IPS-15b (cell line): ENCODE measurements around the gene NTN3.
A peak's percentile ranks its signal among the peaks of the same experiment; 100 is the strongest.

Experiments
- H3K27me3 ChIP-seq: one replicate; pipeline ENCODE4 v1.6.1; 2013; ENCODE audit warnings: low read length; ENCODE audit not compliant: control insufficient read depth, insufficient read depth
- H3K36me3 ChIP-seq: one replicate; pipeline ENCODE4 v1.6.1; 2013; ENCODE audit warnings: low read length; ENCODE audit not compliant: control insufficient read depth, insufficient read depth
- H3K4me1 ChIP-seq: one replicate; pipeline ENCODE4 v1.6.1; 2013; ENCODE audit warnings: mild to moderate bottlenecking, low read length; ENCODE audit not compliant: control insufficient read depth, insufficient read depth
- H3K4me3 ChIP-seq: one replicate; pipeline ENCODE4 v1.5.1; 2013; ENCODE audit warnings: low read depth, low read length
- H3K9ac ChIP-seq: one replicate; pipeline ENCODE4 v1.6.1; 2013; ENCODE audit warnings: low read depth, mild to moderate bottlenecking, low read length
- H3K9me3 ChIP-seq: one replicate; pipeline ENCODE4 v1.6.1; 2013; ENCODE audit warnings: mild to moderate bottlenecking, low read length; ENCODE audit not compliant: control insufficient read depth, insufficient read depth

NTN3 gene

DNA sequence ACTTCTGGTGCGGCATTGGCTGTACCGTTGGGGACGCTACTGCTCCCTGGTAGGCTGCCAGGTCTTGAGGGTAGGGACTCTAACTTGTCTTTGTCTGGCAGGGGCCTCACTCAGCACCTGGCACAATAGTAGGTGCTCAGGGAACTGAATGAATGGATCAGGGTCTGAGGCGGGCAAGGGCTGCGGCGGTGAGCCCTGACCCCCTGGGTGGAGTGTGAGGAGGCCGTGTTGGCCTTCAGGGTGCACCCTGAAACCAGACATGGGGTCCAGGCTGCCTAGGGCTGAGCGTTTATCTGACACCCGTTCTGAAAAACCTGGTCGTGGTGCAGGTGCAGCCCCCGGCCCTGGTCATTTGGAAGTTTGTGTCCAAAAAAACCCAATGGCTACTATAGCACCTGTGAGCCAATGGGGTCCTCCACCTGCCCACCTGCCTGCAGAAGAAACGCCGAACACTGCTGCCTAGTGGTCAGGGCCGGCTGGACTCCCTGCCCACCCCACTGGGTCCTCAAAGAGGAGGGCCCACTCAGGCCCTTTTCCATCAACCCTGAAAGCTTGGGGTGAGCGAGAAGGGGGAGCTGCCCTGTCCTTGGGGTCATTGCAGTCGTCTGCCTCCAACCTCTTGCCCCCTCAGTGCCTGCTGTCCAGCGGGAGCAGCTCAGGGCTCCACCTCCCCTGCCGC, 37.8 kb downstream of the NTN3 start:
- H3K27me3 ChIP-seq, result no peaks in the 10 kb centered on the region
- H3K9ac ChIP-seq, result no peak overlapping the region
- peaks cover 6% of the 10 kb centered on the region for H3K4me1 ChIP-seq
- no peaks in the 10 kb centered on the region for H3K36me3 ChIP-seq
- H3K9me3 ChIP-seq, result no peaks in the 10 kb centered on the region
- no peak overlapping the region for H3K4me3 ChIP-seq

DNA sequence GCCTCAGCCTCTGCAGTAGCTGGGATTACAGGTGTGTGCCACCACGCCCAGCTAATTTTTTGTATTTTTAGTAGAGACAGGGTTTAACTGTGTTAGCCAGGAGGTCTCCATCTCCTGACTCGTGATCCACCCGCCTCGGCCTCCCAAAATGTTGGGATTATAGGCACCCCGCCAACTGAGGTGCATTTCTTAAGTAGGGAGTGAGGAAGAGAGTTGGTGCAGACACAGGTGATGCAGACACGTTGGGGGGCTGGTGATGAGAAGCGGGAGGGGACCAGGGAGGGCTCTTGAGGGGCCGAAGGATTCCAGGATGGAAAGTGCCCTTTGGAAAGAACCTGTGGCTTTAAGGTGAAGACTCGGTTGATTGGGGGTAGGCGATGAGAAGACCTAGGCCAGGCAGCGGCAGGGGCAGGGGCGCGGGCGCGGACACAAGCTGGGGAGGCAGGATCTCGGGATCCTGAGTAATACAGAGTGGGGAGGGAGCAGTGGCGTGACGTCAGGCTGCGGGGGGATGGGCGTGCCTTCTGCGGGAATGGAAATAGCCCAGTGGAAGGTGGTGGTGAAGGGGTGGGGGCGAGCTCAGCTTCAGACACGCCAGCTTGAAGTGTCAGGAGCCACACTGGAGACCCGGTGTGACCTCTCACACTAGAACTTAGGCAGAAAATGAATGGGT, 40.2 kb downstream of the NTN3 start:
- Histone ChIP-seq H3K27me3 (no peaks in the 10 kb centered on the region), H3K36me3 (no peaks in the 10 kb centered on the region), H3K9me3 (no peaks in the 10 kb centered on the region), H3K9ac (no peak overlapping the region), H3K4me3 (no peak overlapping the region), H3K4me1 (peaks cover 7% of the 10 kb centered on the region)

DNA sequence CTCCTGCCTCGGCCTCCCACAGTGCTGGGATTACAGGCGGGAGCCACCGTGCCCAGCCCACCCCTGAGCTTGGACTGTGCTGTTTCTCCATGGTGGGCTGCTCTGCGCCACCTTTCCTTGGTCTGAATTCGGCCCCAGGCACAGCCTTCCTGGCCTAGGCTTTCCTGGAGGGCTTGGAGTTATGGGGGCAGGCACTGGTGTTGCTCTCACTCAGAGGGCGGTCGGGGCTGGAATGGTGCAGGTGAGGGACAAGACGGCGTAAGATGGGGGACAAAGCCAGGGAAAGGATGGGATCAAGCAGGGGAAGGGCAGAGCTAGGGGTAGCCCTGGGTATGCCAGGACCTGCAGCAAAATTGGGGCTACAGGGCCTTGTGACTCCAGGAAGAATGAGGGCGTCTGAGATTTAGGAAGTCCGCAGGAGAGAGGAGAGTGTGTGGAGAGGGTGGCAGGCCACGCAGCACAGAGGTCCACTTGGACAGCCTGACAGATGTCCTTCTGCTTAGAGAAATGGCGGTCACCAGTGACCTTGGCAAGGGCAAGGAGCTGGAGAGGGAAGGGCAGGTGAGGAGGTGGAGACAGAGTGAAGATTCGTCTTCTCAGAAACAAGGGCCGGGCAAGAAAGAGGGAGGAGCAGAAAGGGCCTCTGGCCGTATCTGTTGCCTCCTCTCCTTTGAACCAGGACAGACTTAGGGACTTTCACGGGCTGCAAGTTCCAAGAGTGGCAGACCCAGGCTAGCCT, 41.1 kb downstream of the NTN3 start:
- H3K4me1 ChIP-seq, result peaks cover 8% of the 10 kb centered on the region
- H3K36me3 ChIP-seq, result no peaks in the 10 kb centered on the region
- no peak overlapping the region for H3K4me3 ChIP-seq
- no peaks in the 10 kb centered on the region for H3K9me3 ChIP-seq
- no peak overlapping the region for H3K9ac ChIP-seq
- no peaks in the 10 kb centered on the region for H3K27me3 ChIP-seq

DNA sequence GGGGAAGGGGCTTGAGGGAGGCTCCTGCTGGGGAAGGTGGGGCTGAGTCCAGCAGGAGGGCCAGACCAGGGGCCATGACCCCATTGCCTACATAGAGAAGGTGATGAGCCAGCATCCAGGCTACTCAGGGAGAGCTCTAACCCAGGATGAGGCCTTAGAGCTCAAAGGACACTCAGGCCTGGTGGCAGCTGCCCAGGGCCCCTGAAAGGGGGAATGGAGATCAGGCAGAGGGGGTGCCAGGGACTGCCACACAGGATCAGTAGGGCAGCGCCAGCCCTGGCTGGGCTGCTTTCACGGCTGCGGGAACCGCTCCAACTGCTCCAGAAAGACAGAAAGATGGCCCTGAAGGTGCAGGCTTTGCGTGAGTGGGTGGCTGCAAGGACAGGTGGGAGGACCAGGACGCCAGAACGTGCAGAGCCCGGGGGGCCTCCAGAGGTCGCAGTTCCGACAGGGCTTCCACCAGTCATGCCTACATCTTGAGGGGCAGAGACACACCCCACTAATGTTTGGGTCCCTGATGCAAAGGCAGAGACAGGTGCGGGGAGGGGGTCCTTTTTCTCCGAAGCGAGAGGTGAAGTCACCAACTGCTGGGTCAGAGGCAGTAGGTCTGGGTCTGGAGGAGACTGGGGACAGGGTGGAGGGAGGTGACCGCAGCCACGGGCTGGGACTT, 41.8 kb downstream of the NTN3 start:
- no peaks in the 10 kb centered on the region for H3K9me3 ChIP-seq
- peak overlapping the region; percentile 81 for H3K9ac ChIP-seq
- peaks cover 8% of the 10 kb centered on the region for H3K4me1 ChIP-seq
- no peaks in the 10 kb centered on the region for H3K36me3 ChIP-seq
- no peaks in the 10 kb centered on the region for H3K27me3 ChIP-seq
- H3K4me3 ChIP-seq, result peak overlapping the region; percentile 71

DNA sequence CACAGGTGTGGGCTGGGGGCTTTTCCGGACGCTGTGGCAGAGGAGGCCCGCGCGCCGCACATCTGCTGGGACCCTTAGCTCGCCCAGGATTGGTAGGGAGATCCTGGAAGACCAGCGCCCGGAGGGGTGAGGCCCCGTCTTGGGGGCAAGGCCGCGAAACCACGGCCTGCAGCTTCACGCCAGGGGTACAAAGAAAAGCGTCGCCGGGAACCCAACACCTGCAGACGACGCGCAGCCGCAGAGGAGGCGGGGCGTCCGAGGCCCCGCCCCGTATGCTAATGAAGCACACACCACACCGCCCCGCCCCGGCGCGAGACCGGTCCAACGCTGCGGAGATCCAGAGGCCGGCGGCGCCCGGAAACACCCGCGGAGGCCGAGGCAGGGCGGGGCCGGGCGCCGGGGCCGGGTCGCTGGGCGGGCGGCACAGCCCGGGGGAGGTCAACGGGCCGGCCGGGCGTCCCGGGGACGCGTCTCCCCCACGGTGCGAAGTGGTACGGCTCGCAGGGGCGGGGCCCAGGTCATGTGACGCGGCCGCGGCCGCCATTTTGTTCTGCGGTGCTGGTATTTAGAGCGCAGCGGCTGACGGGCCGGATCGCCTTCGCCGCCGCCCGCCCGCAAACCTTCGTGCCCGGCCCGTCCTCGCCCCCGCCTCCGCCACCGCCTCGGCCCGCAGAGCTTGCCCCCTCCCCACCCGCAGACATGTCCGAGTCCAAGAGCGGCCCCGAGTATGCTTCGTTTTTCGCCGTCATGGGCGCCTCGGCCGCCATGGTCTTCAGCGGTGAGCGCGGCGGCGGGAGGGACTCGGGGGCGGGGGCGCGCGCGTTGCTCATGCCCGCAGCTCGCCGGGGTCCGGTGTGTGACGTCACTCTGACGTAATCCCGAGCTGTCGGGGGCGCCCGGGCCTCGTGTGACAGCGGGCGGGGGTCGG, 42.6 kb downstream of the NTN3 start, which contains the start of gene ATP6V0C:
Gene ATP6V0C, plus strand, starts transcription at position 548 of the 928 bp plus-strand sequence. Its CDS starts 152 bp downstream, at position 700.
- no peaks in the 10 kb centered on the region for H3K9me3 ChIP-seq
- H3K4me1 ChIP-seq, result peaks cover 8% of the 10 kb centered on the region

DNA sequence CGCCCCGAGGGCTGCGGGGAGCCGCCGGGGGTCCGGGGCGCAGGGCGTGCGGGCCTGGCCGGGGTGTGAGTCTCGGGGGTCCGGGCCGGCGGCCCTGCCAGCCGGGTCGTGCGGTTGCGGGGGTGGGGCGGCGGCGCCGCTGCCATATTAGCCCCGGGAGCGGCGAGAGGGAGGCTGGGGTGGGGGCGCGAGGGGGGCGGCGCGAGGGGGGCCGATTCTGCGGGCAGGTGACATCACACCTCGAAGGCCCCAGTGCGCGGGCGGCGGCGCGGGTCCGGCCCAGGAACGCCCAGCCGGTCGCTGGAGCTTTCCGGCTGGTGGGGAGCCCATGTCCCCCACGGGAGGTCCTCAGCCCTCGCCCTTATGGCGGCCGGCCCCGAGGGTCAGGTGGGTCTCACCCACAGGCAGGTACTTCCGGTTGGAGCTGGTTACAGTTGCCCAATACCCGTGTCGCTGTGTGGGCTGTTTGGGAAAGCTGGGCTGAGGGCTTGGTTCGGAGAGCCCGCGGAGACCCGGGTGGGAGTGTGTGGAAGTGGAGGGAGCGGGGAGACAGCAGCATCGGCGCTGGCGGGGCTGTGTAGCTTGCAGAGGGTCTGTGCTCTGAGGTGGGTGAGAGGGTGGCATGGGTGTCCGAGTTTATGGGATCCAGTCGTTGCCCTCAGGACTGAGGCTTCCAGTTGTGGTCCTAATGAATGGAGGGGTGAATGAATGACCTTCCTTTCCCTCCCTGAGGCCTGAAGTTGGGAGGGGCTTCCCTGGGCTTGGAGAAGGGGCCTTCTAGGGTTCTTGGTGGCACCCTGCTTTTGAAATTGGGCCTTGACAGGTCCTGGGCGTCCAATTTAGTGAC, 43.5 kb downstream of the NTN3 start:
- Histone ChIP-seq H3K36me3 (no peaks in the 10 kb centered on the region), H3K4me1 (peaks cover 8% of the 10 kb centered on the region), H3K27me3 (no peaks in the 10 kb centered on the region), H3K4me3 (peak overlapping the region; percentile 84), H3K9ac (peak overlapping the region; percentile 87), H3K9me3 (no peaks in the 10 kb centered on the region)

More for the DNA sequence above, 42.6 kb downstream of the NTN3 start, which contains the start of gene ATP6V0C:
- Histone ChIP-seq H3K27me3 (no peaks in the 10 kb centered on the region), H3K36me3 (no peaks in the 10 kb centered on the region), H3K9ac (peak within 1 kb of the TSS; percentile 87), H3K4me3 (peak within 1 kb of the TSS; percentile 84)

DNA sequence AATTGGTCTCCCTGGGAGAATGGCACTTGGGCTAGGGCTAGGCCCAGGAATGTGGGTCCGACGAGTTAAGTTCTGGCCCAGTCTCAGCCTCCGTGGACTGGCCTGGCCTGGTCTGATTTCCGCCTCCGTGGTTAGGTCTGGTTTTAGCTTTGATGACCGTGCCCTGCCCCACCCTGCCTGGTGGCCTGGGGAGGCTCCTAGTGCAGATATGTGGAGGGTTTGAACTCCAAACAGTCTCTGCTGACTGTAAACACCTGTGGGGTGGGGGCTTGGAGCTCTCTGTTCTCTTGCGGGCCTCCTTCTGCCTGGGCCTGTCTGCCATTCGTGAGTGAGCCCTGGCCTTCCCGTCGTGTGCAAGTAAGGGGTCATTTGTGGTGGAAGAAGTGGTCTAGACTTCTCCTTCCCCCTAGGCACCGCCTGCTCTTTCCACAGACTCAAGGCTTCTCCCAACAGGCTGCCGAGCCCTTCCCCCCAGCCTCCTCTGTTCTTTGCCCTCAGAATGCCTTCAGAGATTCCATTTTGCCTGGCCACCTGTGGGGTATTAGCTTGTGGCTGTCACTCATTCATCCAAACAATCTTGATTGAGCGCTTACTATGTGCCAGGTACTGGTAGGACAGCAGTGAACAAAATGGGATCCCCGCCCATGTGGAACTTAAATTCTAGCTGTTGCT, 44.2 kb downstream of the NTN3 start:
- Histone ChIP-seq H3K4me1 (peaks cover 8% of the 10 kb centered on the region), H3K9me3 (no peaks in the 10 kb centered on the region), H3K4me3 (peak overlapping the region; percentile 84), H3K36me3 (no peaks in the 10 kb centered on the region), H3K9ac (peak overlapping the region; percentile 87), H3K27me3 (no peaks in the 10 kb centered on the region)

DNA sequence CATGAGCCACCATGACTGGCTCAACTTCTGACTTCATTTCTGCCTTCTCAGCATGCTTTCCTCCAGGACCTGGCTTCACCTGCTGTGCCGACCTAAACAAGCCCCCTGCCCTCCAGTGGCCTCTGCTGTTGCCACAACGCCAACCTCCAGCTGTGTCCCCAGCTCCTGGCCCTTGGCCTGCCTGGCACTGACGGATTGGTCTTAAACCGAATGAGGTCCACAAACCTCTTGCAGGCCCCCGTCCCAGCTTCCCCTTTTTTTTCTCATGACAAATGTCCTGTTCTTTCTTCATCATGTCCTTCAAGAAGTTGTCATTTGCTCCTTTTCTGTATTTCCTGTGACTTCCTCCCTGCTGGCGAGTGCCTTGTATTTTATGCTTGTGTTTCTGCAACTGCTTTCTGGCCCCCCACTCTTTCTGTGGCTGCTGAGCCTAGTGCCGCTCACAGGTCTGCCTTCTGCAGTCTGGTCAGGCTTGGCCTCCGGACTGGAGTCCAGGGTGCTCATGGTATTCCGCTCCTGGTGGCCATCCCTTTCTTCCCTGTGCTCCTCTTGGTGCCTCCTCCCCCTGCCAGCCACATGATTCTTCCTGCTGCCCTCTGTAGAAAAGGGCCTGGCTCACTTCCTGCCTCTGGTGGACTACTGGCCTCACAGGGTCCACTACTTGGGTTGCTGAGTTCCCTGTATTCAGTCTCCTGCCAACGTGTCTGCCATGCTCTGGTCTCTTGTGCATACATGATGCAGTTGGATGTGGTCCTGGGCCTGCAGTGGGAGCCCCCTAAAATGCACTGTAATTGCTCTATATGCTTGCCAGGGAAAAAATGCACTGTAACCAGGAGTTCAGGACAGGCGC, 45.5 kb downstream of the NTN3 start:
- Histone ChIP-seq H3K9me3 (no peaks in the 10 kb centered on the region), H3K4me1 (peaks cover 8% of the 10 kb centered on the region), H3K9ac (no peak overlapping the region), H3K4me3 (no peak overlapping the region), H3K27me3 (no peaks in the 10 kb centered on the region), H3K36me3 (no peaks in the 10 kb centered on the region)

DNA sequence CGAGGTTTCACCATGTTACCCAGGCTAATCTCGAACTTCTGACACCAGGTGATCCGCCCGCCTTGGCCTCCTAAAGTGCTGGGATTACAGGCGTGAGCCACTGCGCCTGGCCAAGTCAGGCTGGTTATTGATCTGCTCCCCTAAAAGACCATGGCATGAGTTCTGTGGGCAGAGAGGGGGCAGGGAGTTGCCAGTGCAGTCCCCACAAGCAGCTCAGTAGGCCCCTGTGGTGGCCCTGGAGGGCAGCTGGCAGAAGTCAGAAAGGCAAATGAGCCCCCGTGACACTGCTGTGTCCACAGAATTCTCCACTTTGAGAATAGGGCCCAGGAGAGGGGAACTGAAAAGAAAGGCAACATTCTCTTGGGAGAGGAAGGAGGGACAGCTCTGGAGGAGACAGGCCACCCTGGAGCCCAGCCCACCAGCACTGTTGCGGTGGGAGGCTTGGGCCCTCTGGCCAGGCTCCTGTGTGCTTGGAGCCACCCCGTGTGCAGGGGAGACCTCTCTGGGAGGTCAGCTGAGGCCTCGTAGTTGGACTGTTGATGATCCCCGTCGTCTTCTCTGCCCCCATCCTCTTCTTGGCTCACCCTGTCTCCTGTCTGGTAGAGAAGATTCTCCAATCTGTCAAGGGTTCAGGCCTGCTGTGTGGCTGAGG, 47.0 kb downstream of the NTN3 start:
- no peak overlapping the region for H3K4me3 ChIP-seq
- H3K36me3 ChIP-seq, result no peaks in the 10 kb centered on the region
- peaks cover 3% of the 10 kb centered on the region for H3K4me1 ChIP-seq
- no peak overlapping the region for H3K9ac ChIP-seq
- H3K9me3 ChIP-seq, result no peaks in the 10 kb centered on the region
- no peaks in the 10 kb centered on the region for H3K27me3 ChIP-seq
